ENCODE data around the gene ACP2. TPM values are rescaled to one million over a fixed set of nuclear protein-coding genes. Genes with fewer than 3 reads are reported as not detected.

ACP2 gene
- total and polyA plus RNA-seq, 12 donors = 39.8 to 127 (median 73.6) TPM

- 52 to 54% (median 54%) methylated on average over 11 of the region's 11 CpGs for WGBS, 4 donors
- intact Hi-C loops (cut with DNase I) = no loop called here
These were observed 23.5 kb upstream of the ACP2 start for GRCh38 chr11:47271961-47272661.

GRCh38 chr11:47271328-47271727 lies 22.7 kb upstream of the ACP2 start:
- Histone ChIP-seq H3K9me3 (replicated peaks in 1 of 3) (no peaks in the 10 kb centered on the region), H3K27ac (peak overlapping the region in 4 of 5 donors; percentile 0 to 98 (median 94)), H3K27me3 (no peaks in the 10 kb centered on the region), H3K36me3 (replicated peaks in 1 of 2) (peaks cover 0 to 22% of the 10 kb centered on the region in 2 donors), H3K4me1 (replicated peaks in 1 of 2) (peaks cover 5 to 36% of the 10 kb centered on the region in 2 donors), H3K4me3 (peak overlapping the region in 1 of 4 donors; percentile 89)
- no peak for DNase-seq
- TF ChIP-seq POLR2A (IDR thresholded peaks at IDR 0.05) = no peak
- no peak for TF ChIP-seq CTCF (IDR thresholded peaks at IDR 0.05)
- 43 to 60% (median 52%) methylated on average over 4 of the region's 4 CpGs for WGBS, 4 donors
- intact Hi-C loops (cut with DNase I) = no loop called here

More at GRCh38 chr11:47271961-47272661, 23.5 kb upstream of the ACP2 start:
- peak in 1 of 2 donors; percentile 34 for TF ChIP-seq POLR2A (IDR thresholded peaks at IDR 0.05)
- TF ChIP-seq CTCF (IDR thresholded peaks at IDR 0.05) = no peak
- Histone ChIP-seq H3K27ac (peak overlapping the region in 3 of 5 donors; percentile 0 to 98 (median 33)), H3K4me1 (replicated peaks in 1 of 2) (peaks cover 5 to 39% of the 10 kb centered on the region in 2 donors), H3K36me3 (replicated peaks in 1 of 2) (peaks cover 0 to 30% of the 10 kb centered on the region in 2 donors), H3K9me3 (replicated peaks in 1 of 3) (no peaks in the 10 kb centered on the region), H3K27me3 (no peaks in the 10 kb centered on the region), H3K4me3 (no peak overlapping the region)
- DNase-seq = peak; percentile 36 to 86 (median 57)

DNA sequence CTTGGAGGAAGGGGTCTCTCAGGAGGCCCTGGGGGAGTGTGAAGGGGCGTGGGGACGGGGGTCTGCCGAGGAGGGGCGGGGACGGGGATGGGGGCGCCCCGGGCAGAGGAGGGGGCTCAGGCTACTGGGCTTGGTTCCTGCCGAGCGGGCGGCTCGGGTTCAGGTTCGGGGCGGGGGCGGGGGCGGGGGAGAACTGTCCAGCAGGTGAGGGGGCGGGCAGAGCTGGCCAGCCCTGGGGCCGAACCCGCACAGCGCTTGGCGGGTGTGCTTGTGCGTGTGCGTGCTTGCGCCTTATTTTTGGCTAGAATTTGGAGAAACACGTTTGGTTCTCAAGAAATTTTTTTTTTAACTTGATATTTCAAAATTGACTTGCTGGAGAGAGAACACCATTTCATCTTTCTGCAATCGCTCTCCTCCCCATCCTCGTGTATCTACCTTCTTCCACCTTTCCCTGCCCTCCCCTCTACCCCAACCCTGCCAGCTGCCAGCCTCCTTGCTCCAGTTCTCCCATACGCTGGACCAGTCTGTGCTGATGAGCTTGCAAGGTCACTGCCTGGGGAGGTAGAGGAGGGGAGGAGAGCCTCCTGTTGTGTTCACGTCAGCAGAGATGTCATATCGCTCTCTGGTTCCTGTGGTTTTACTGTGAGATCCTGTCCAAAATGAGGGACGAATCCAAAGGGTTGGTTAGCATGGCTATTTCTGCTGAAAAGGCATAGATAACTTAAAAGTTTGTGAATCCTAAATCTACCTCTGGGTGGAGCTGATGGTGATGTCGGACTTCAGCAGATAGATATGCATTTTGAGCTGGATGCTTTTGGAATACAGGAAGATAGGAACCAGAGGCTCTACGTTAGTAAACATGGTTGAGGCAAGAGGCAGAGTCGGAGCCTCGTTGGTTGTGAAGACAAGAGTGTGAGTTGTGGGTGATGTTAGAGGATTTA lies 22.0 kb upstream of the ACP2 start:
- WGBS, 4 donors = 1 to 2% (median 2%) methylated on average over 18 to 32 of the region's 34 CpGs
- peak overlapping the region; percentile 65 to 98 (median 91) for H3K27ac ChIP-seq
- peak overlapping the region in 3 of 4 donors; percentile 40 to 89 (median 44) for H3K4me3 ChIP-seq
- H3K27me3 ChIP-seq = no peaks in the 10 kb centered on the region
- no peak for TF ChIP-seq CTCF (IDR thresholded peaks at IDR 0.05)
- peak; percentile 41 to 46 for TF ChIP-seq POLR2A (IDR thresholded peaks at IDR 0.05)
- peaks cover 0 to 15% of the 10 kb centered on the region in 2 donors for H3K36me3 ChIP-seq (replicated peaks in 1 of 2)
- H3K4me1 ChIP-seq (replicated peaks in 1 of 2) = peaks cover 5 to 39% of the 10 kb centered on the region in 2 donors
- H3K9me3 ChIP-seq (replicated peaks in 1 of 3) = no peaks in the 10 kb centered on the region
- DNase-seq = peak; percentile 61 to 85 (median 67)
- intact Hi-C loops (cut with DNase I) = no loop called here

All from adrenal gland (tissue), 12 donors.